NCI-H748 (cell line): ENCODE data around the gene EIF5B.
"Not testable (repeated sequence)": the region's sequence is repeated elsewhere in the genome, so short reads cannot be mapped to it uniquely, and the experiment has no call there.

Experiments
- DNase-seq: peaks from one replicate; lab custom pipeline; 2025; ENCODE audit not compliant: unreplicated experiment; lab: John Stamatoyannopoulos, UW

Gene EIF5B

DNA sequence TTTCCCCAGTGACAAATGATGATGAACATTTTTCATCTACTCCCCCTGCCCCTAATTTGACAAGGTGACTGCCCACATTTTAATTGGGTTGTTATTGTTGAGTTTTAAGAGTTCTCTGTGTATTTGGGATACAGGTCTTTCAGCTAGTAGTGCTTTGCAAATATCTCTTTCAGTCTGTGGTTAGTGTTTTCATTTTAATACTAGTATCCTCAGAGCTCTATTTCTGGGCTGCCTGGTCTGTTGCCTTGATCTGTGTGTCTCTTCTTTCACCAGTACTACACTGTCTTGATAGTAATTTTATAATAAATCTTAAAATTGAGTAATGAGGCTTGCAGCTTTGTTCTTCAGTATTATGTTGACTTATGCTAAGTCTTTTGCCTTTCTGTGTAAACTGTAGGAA lies 19.7 kb downstream of the EIF5B start:
- no peak for DNase-seq

- DNase-seq, result no peak
Observed at GRCh38 chr2:99365661-99366060, 28.5 kb downstream of the EIF5B start.

- DNase-seq, result not testable (repeated sequence)
Observed at GRCh38 chr2:99368854-99369253, 31.7 kb downstream of the EIF5B start.

- no peak for DNase-seq
Observed at GRCh38 chr2:99373144-99373543, 36.0 kb downstream of the EIF5B start.

GRCh38 chr2:99374747-99375146 lies 37.6 kb downstream of the EIF5B start:
- no peak for DNase-seq

DNA sequence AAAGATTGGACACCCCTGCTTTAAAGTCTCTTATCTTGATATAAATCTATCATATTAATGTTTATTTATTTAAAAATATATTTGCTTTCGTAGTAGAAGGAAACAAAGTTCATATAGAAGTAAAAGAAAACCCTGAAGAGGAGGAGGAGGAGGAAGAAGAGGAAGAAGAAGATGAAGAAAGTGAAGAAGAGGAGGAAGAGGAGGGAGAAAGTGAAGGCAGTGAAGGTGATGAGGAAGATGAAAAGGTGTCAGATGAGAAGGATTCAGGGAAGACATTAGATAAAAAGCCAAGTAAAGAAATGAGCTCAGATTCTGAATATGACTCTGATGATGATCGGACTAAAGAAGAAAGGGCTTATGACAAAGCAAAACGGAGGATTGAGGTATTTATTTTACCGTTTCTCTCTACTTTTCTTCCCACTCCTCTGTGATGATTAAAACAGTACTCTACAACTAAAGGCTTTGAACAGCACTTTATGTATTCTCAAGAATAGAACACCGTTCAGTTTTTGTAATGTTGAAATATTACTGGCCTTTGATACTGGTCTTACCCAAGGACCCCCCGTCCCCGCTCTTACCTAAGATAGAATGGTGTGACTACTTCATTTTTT lies 39.2 kb downstream of the EIF5B start:
- no peak for DNase-seq

DNA sequence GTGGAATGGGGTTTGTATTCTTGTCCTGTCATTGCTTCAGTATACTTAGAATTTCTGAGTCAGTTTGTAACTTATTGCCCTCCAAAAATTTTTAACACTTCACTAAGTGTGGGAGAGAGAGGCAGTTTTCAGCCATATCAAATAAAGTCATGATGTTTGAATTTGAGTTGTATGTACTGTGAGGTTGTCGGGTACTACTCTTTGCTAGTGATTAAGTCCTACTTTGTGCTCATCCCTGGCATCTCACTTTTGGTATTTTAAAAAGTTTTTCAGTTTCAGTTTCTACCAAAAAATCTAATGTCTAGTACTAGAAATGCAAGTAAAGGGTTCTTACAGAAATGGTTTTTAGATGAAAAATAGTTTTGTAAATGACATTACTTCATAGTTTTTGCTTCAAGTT lies 40.7 kb downstream of the EIF5B start:
- DNase-seq, result no peak

DNA sequence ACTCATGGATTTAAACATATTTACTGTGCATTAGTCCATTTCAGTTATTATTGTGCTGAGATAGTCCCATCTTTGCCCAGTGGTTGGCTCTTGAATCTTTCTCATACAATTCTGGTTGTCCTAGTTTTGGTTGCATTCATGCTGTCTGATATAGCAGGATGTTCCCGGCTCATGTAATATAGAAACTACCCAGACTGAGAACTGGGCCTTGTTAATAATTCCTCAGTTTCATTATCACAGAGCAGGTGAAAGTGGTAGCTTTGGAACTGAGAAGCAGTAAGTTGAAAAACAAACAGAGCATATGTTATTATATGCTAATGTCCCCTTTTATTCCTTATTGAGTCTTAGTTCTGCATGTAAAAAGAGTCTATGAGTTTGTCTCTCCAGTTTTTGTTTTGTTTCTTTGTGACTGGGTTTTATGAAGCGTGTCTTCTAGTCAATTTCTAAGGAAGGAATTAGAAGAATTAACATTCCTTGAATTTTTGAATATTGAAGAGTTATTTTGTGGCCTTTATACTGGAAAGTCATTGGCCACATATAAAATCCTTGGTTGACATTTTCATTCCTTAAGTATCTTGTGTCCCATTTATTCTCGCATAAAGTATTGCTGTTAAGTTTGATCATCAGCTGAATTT lies 43.3 kb downstream of the EIF5B start:
- no peak for DNase-seq

- DNase-seq, result no peak
Observed at GRCh38 chr2:99382143-99382542, 45.0 kb downstream of the EIF5B start.

GRCh38 chr2:99386011-99386410 lies 48.8 kb downstream of the EIF5B start:
- DNase-seq, result no peak

GRCh38 chr2:99388892-99389291 lies 51.7 kb downstream of the EIF5B start:
- no peak for DNase-seq

- DNase-seq, result no peak
Observed at GRCh38 chr2:99389371-99389770, 52.2 kb downstream of the EIF5B start.

DNA sequence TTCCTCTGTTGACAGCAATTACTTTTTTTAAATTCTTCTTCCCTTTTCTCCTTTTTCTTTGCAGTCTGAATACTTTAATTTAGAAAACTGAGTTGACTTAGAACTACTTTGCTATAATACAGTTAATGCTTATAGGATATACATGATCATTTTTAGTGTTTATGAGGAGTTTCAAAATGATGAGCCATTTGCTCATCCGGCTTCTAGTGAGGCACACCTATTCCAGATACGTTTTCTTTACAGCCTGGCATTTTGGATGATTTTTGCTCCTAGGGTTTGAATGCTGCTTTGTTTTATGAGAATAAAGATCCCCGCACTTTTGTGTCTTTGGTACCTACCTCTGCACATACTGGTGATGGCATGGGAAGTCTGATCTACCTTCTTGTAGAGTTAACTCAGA lies 52.8 kb downstream of the EIF5B start:
- no peak for DNase-seq

DNA sequence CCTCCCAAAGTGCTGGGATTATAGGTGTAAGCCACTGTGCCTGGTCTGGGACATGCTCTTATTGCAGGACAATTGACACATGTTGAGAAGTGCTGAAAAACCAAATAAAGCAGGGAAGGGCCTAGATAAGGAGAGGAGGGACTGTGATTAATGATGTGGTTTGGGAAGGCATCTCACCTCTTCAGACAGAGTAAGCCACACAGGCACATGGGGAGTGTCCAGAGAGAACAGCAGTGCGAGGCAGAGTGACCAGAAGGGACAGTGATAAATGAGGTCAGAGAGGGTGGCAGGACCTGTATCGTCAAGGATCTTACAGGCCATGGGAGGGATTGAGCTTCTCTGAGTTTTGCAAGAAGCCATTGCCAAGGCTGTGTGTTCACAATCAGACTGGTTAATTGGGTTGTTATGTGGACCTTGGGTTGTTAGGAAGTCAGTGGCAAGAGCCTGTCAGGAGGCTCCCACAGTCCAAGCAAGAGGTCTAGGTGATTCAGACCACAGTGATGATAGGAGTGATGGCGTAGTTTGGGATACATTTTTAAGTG lies 58.5 kb downstream of the EIF5B start:
- DNase-seq, result no peak

GRCh38 chr2:99397266-99397920 lies 60.2 kb downstream of the EIF5B start:
- no peak for DNase-seq

DNA sequence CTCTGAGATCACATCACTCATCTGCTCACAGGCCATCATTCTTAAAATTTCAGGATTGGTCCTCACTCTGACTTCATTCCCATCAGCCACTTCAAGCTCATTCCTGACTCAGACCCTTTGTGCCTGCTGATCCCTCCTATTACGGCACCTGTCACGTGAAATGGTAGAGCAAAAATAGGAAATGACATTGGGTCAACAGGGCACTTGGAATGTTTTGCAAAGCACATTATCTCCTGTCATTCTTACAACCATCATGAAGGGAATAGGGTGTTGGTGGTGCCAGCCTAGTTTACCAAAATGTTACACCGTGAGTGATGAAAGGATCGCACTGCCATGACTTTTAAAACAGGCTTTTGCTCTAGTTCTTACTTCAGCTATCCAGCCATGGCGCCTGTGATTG lies 61.1 kb downstream of the EIF5B start:
- DNase-seq, result no peak

DNA sequence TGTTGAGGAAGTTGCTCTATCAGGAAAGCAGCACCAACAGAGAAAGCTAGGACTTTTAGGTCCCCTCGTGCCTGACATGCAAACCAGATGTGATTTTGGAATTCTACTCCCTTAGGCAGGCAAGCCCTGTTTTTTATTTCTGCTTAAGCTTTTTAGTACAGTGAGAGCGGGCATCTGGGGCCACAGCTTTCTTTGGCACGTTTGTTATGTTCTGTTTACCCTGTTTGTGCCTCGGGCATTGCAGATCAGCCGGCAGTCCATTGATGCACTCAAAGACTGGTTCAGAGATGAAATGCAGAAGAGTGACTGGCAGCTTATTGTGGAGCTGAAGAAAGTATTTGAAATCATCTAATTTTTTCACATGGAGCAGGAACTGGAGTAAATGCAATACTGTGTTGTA lies 61.9 kb downstream of the EIF5B start:
- no peak for DNase-seq

DNA sequence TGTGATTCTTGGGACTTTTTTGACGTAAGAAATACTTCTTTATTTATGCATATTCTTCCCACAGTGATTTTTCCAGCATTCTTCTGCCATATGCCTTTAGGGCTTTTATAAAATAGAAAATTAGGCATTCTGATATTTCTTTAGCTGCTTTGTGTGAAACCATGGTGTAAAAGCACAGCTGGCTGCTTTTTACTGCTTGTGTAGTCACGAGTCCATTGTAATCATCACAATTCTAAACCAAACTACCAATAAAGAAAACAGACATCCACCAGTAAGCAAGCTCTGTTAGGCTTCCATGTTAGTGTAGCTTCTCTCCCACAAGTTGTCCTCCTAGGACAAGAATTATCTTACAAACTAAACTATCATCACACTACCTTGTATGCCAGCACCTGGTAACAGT lies 62.6 kb downstream of the EIF5B start:
- DNase-seq, result no peak

DNA sequence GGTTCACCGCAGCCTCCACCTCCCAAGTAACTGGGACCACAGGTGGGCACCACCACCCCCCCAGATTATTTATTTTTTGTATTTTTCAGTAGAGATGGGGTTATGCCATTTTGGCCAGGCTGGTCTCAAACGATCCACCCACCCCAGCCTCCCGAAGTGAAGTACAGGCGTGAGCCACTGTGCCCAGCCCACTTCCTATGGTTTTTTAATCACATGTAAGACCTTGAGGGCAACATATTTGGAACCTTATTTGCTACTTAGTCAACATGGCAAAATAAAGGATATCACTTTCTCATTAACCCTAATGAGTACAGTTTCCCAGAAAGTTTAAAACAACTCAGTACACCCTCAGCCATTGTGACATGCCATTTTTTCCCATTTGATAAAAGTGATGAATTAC lies 64.7 kb downstream of the EIF5B start:
- no peak for DNase-seq

- DNase-seq, result no peak
Observed at GRCh38 chr2:99403084-99403483, 65.9 kb downstream of the EIF5B start.

DNA sequence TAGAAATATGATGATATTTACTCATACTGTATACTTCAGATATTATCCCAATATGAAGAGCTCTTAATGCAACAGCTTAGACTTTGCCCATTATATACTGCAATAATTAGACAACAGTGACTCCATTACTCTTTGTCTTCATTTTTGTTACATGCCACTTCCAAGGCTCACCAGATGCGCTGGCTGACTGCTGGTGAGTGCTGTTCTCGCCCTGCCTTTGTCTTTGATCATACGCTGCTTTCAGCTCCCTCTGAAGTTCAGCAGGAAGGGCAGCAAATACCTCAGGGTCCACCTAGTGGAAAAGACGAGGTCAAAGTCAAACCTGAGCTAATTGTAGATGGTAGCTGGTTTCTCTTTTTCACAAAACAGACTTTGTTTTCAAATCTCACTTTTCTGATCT lies 66.3 kb downstream of the EIF5B start:
- no peak for DNase-seq

DNA sequence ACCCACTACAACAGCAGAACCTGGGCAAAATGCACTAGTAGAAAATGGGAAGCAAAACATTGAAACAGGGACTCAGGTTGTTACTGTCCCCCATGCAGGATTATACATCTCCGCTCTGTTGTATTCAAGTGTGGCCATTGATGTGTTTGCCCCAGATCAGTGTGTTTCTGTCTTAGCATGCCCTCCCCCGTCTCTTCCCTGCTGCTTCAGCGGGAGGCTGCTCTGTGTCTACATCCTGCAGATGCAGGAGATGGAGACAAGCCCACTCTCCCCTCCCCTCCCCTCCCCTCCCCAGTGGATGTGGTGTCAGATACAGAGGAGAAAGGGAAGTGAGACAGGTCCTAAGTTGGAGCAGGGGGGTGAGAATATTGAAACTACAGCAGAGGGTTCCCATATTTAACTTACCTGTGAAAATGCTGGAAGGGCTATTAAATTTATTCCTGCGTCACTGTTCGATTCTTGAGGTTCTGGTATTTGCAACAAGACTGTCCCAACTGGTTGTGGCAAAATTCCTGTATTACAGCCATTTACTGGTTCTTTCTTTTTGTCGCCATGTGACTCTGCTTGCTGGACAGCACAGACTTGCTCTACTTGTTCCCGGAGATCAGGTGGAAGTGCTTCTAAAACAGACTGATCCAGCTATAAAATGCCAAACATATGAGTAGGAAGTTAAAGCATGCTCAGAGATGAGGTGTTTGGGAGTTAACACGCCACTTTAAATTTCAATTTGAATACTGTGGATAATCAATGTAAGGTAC lies 67.0 kb downstream of the EIF5B start:
- no peak for DNase-seq
